Endothelial cell of umbilical vein (primary cell): ENCODE results near the gene C2orf76. TPM values are rescaled to one million over a fixed set of nuclear protein-coding genes. Genes with fewer than 3 reads are reported as not detected.

Source experiments
- BruUV-seq: library from RNA; stranded (reverse); fragments of 400-500 nt; replicated peaks from 2 replicates; lab custom pipeline; 2021; lab: Mats Ljungman, UMichigan
- CTCF ChIA-PET: fragments of 300-600, 350-600 bp; sonication (Branson Sonifier 250); formaldehyde crosslinking; loops from one replicate; lab custom pipeline; 2021; ENCODE audit warnings: antibody characterized with exemption, inconsistent platforms; lab: Charles Lee
- POLR2A ChIA-PET: fragments of 300-600, 350-600 bp; sonication (Branson Sonifier 250); formaldehyde crosslinking; loops from one replicate; lab custom pipeline; 2021; ENCODE audit warnings: antibody characterized with exemption, inconsistent platforms; lab: Charles Lee
- DNase-seq: peaks from one replicate; pipeline ENCODE4 v3.0.0-alpha.2; 2011; ENCODE audit warnings: low read depth, low spot score
- FAIRE-seq: peaks from 2 replicates; lab custom pipeline; 2011; peaks lifted over from hg19 to GRCh38; lab: Jason Lieb, UNC
- H2AFZ ChIP-seq: 2 replicates; pipeline ENCODE4 v1.6.0; 2012; ENCODE audit warnings: low read depth, low read length, control low read depth, inconsistent platforms
- H3K27ac ChIP-seq: 2 replicates; pipeline ENCODE4 v1.5.1; 2011; ENCODE audit warnings: low read depth, mild to moderate bottlenecking, control low read depth, low read length, moderate library complexity; ENCODE audit not compliant: insufficient read depth
- H3K27me3 ChIP-seq, 2 experiments: 2 replicates each; pipeline versions ENCODE4 v1.6.0 to v1.6.1; 2011; ENCODE audit warnings: low read length in 2 of 2, mixed read lengths in 1 of 2; ENCODE audit not compliant: control insufficient read depth in 2 of 2, insufficient read depth in 2 of 2
- H3K36me3 ChIP-seq, 2 experiments: 2 replicates in 1 of 2; 3 replicates in 1 of 2; pipeline ENCODE4 v1.5.1; 2011; ENCODE audit warnings: low read length in 2 of 2, mild to moderate bottlenecking in 1 of 2, moderate library complexity in 1 of 2; ENCODE audit not compliant: control insufficient read depth in 2 of 2, insufficient read depth in 2 of 2; ENCODE audit errors: extremely low read depth in 1 of 2
- H3K4me1 ChIP-seq: 3 replicates; pipeline ENCODE4 v1.5.1; 2011; ENCODE audit warnings: mild to moderate bottlenecking, low read length; ENCODE audit not compliant: control insufficient read depth, insufficient read depth; ENCODE audit errors: extremely low read depth
- H3K4me2 ChIP-seq: 2 replicates; pipeline ENCODE4 v1.6.1; 2011; ENCODE audit warnings: low read length, control low read depth, mixed read lengths; ENCODE audit not compliant: insufficient read depth
- H3K4me3 ChIP-seq, 3 experiments: fragments of 200-600 bp in 1 of 3; sonication (generic), shearing (Covaris generic) in 1 of 3; replicated peaks in 1 of 3; 2 replicates each; pipeline ENCODE4 v1.5.1; 2011 to 2016; ENCODE audit warnings: control low read depth in 3 of 3, low read length in 3 of 3, mild to moderate bottlenecking in 2 of 3, inconsistent platforms in 1 of 3, low read depth in 1 of 3, moderate library complexity in 1 of 3; ENCODE audit not compliant: insufficient read depth in 1 of 3
- H3K79me2 ChIP-seq: 2 replicates; pipeline ENCODE4 v1.6.0; 2012; ENCODE audit warnings: low read length, inconsistent platforms; ENCODE audit not compliant: control insufficient read depth, insufficient read depth
- H3K9ac ChIP-seq: replicated peaks from 2 replicates; pipeline ENCODE3; 2011; ENCODE audit warnings: low read length, control low read depth; ENCODE audit not compliant: insufficient read depth; ENCODE audit errors: extremely low read depth
- H3K9me1 ChIP-seq: replicated peaks from 3 replicates; pipeline ENCODE4 v1.6.0; 2011; ENCODE audit warnings: mild to moderate bottlenecking, low read length; ENCODE audit not compliant: control insufficient read depth, insufficient read depth; ENCODE audit errors: extremely low read depth
- H3K9me3 ChIP-seq: replicated peaks from 2 replicates; pipeline ENCODE4 v1.5.1; 2012; ENCODE audit warnings: low read length, inconsistent platforms; ENCODE audit not compliant: control insufficient read depth, insufficient read depth
- H4K20me1 ChIP-seq: replicated peaks from 2 replicates; pipeline ENCODE3; 2011; ENCODE audit warnings: mild to moderate bottlenecking, low read length; ENCODE audit not compliant: control insufficient read depth, insufficient read depth; ENCODE audit errors: extremely low read depth
- EZH2 ChIP-seq: IDR thresholded peaks from 2 replicates; pipeline ENCODE4 v1.6.1; 2012; ENCODE audit warnings: borderline replicate concordance, low read depth, mild to moderate bottlenecking, moderate library complexity, low read length, inconsistent platforms; ENCODE audit not compliant: severe bottlenecking
- FOS ChIP-seq: IDR thresholded peaks from 2 replicates; pipeline ENCODE4 v1.6.1; 2011; ENCODE audit warnings: mild to moderate bottlenecking, low read length, moderate library complexity, borderline replicate concordance; ENCODE audit not compliant: insufficient read depth
- GATA2 ChIP-seq: IDR thresholded peaks from 2 replicates; pipeline ENCODE4 v1.7.0; 2011; ENCODE audit warnings: low read depth, mild to moderate bottlenecking, moderate library complexity, mixed read lengths, low read length; ENCODE audit not compliant: insufficient read length, insufficient read depth
- JUN ChIP-seq: IDR thresholded peaks from 2 replicates; pipeline ENCODE4 v1.6.1; 2011; ENCODE audit warnings: borderline replicate concordance, low read depth; ENCODE audit not compliant: insufficient read length, insufficient read depth
- MYC ChIP-seq: IDR thresholded peaks from one replicate; pipeline ENCODE4 v1.6.1; 2011; ENCODE audit warnings: mild to moderate bottlenecking, low read depth, low read length
- POLR2A ChIP-seq: IDR thresholded peaks from 2 replicates; pipeline ENCODE4 v1.6.1; 2012; ENCODE audit warnings: low read depth, mild to moderate bottlenecking, control low read depth, low read length
- POLR2AphosphoS5 ChIP-seq: IDR thresholded peaks from 2 replicates; pipeline ENCODE4 v1.6.1; 2012; ENCODE audit warnings: low read depth, mild to moderate bottlenecking, control low read depth, low read length, moderate library complexity; ENCODE audit not compliant: insufficient read depth
- dilution Hi-C: fragments of 300-500 bp; cut with MboI; formaldehyde crosslinking; loops from one replicate; pipeline ENCODE4 v1.15.0; 2019; ENCODE audit warnings: low sequenced_read_pairs; ENCODE audit not compliant: extremely low pct_ligation_motif_present
- intact Hi-C: fragments of 100-400 bp; cut with micrococcal nuclease; formaldehyde crosslinking; loops from one replicate; pipeline ENCODE4 v1.10.0; 2022
- polyA plus RNA-seq, 4 experiments: library from polyadenylated mRNA; depleted of rRNA in 3 of 4; stranded (reverse) in 3 of 4; unstranded in 1 of 4; fragments of >200 nt; gene quantifications; 2 replicates each; pipeline versions ENCODE4 v1.2.1 to v1.2.3, GENCODE V29; 2011 to 2012; ENCODE audit warnings: missing spikeins in 1 of 4
- total RNA-seq: library from RNA; stranded (reverse); gene quantifications from 2 replicates; pipeline ENCODE4 v1.2.3, GENCODE V29; 2021
- TF ChIP-seq, protein P1 (sequence below), 2 donors: IDR thresholded peaks; 1 replicate in 1 of 2; 2 replicates in 1 of 2; pipeline ENCODE4 v1.5.1; 2011; ENCODE audit warnings: low read length in 2 of 2, mild to moderate bottlenecking in 2 of 2, moderate library complexity in 2 of 2, control low read depth in 1 of 2, inconsistent platforms in 1 of 2, low read depth in 1 of 2; ENCODE audit not compliant: insufficient read depth in 1 of 2; ENCODE audit errors: extremely low read depth in 1 of 2
- TF ChIP-seq, protein P2 (sequence below): IDR thresholded peaks from 2 replicates; pipeline ENCODE4 v1.6.1; 2011; ENCODE audit not compliant: insufficient read depth, insufficient read length

C2orf76 gene
- total and polyA plus RNA-seq, 2 donors (not counting 3 experiments of a cell fraction or from before 2014, with no cell fraction given), result 7.4 to 12.1 TPM

DNA sequence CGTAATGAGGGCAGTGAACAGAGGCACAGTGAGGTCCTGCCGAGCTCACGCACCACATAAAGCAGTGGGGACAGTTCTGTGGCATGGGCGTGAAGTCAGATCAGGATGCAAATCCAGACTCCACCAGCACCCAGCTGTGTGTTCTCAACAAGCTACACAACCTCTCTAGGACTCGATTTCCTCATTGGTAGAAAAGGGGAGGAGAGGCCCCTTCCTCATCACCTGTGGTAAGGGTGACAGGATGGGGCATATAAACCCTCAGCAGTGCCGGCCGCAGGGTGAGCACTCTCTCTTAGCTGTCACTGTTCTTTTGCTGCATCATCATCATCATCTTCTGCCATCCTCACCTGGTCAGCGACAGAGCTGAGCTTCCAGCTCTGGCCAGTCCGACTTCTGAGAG is 54.8 kb downstream of the C2orf76 start:
- Histone ChIP-seq H3K9me1 (no peaks in the 10 kb centered on the region), H3K36me3 (no peaks in the 10 kb centered on the region), H3K27me3 (no peaks in the 10 kb centered on the region), H2AFZ (no peak overlapping the region), H4K20me1 (no peaks in the 10 kb centered on the region), H3K4me2 (no peak overlapping the region), H3K4me1 (no peaks in the 10 kb centered on the region), H3K27ac (no peak overlapping the region), H3K9me3 (no peaks in the 10 kb centered on the region), H3K4me3 (no peak overlapping the region), H3K79me2 (no peaks in the 10 kb centered on the region), H3K9ac (no peak overlapping the region)
- CTCF ChIA-PET, result no interaction called here
- FAIRE-seq (no peak), DNase-seq (no peak)
- BruUV-seq, result no TSS peak
- dilution Hi-C loops, result no loop called here
- intact Hi-C loops, result no loop called here
- POLR2A ChIA-PET, result no interaction called here
- TF ChIP-seq JUN (no peak), POLR2A (no peak), GATA2 (no peak), MYC (no peak), FOS (no peak), EZH2 (no peak), POLR2AphosphoS5 (no peak)
- TF ChIP-seq, protein P1, sequence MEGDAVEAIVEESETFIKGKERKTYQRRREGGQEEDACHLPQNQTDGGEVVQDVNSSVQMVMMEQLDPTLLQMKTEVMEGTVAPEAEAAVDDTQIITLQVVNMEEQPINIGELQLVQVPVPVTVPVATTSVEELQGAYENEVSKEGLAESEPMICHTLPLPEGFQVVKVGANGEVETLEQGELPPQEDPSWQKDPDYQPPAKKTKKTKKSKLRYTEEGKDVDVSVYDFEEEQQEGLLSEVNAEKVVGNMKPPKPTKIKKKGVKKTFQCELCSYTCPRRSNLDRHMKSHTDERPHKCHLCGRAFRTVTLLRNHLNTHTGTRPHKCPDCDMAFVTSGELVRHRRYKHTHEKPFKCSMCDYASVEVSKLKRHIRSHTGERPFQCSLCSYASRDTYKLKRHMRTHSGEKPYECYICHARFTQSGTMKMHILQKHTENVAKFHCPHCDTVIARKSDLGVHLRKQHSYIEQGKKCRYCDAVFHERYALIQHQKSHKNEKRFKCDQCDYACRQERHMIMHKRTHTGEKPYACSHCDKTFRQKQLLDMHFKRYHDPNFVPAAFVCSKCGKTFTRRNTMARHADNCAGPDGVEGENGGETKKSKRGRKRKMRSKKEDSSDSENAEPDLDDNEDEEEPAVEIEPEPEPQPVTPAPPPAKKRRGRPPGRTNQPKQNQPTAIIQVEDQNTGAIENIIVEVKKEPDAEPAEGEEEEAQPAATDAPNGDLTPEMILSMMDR (IDR thresholded peaks at IDR 0.05; ENCODE audit: extremely low read depth in 1 of 2, insufficient read depth in 1 of 2, low read depth in 1 of 2, low read length in 2 of 2), result no peak
- TF ChIP-seq, protein P2, sequence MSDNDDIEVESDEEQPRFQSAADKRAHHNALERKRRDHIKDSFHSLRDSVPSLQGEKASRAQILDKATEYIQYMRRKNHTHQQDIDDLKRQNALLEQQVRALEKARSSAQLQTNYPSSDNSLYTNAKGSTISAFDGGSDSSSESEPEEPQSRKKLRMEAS, result no peak
